Measurements from ENCODE around the gene SDC3. TPM values are rescaled to one million over a fixed set of nuclear protein-coding genes. Genes with fewer than 3 reads are reported as not detected.

Gene SDC3
- total and polyA plus RNA-seq, 2 of the 8 experiments (the other 6 are each of a cell fraction or from before 2014, with no cell fraction given) = 7.0 to 27.0 TPM

GRCh38 chr1:30905916-30906620, 2.5 kb downstream of the SDC3 start:
- Histone ChIP-seq H4K5ac (ENCODE audit: insufficient read length, low read depth, low read length) (no peak overlapping the region), H2AK5ac (ENCODE audit: low read depth, low read length) (0 out of 2 replicates have a peak overlapping the region, but pooled peaks have one; percentile 83), H3K9me3 (ENCODE audit: insufficient read depth in 2 of 2, low read depth in 1 of 2, low read length in 1 of 2) (no peaks in the 10 kb centered on the region), H3K36me3 (ENCODE audit: control insufficient read depth in 2 of 4, insufficient read depth in 4 of 4, low read length in 3 of 4) (no peaks in the 10 kb centered on the region), H3K4ac (replicated peaks; ENCODE audit: insufficient read length, low read depth, low read length) (no peak overlapping the region), H2BK15ac (ENCODE audit: low read length) (no peak overlapping the region), H3K14ac (ENCODE audit: insufficient read length) (no peak overlapping the region), H2BK5ac (ENCODE audit: low read depth, low read length) (0 out of 2 replicates have a peak overlapping the region, but pooled peaks have one; percentile 32), H3K79me1 (ENCODE audit: low read depth, low read length) (peaks cover 7% of the 10 kb centered on the region), H3K27me3 (replicated peaks in 1 of 4; ENCODE audit: control insufficient read depth in 3 of 4, extremely low read depth in 1 of 4, insufficient read depth in 3 of 4, low read length in 3 of 4) (peaks cover 0 to 20% (median 12%) of the 10 kb centered on the region in 4 experiments; a peak in 4 of 7 replicates), H4K91ac (replicated peaks; ENCODE audit: insufficient read length, low read length) (no peak overlapping the region), H2BK12ac (ENCODE audit: low read depth, low read length) (peak overlapping the region; percentile 39; the same call in 1 of the 2 replicates), H2AFZ (ENCODE audit: low read length) (no peak overlapping the region), H3K23ac (ENCODE audit: insufficient read length) (no peak overlapping the region), H3K4me1 (replicated peaks in 1 of 4; ENCODE audit: control insufficient read depth in 3 of 4, insufficient read depth in 4 of 4, low read length in 3 of 4) (peaks cover 7 to 41% (median 25%) of the 10 kb centered on the region in 4 experiments), H2BK20ac (ENCODE audit: low read length) (no peak overlapping the region), H3K9ac (replicated peaks in 1 of 4; ENCODE audit: extremely low read depth in 1 of 4, low read depth in 3 of 4, low read length in 3 of 4) (no peak overlapping the region), H3K23me2 (ENCODE audit: low read depth, low read length) (peaks cover 7% of the 10 kb centered on the region; the same call in 1 of the 2 replicates), H2BK120ac (replicated peaks; ENCODE audit: low read depth, low read length) (no peak overlapping the region), H3K4me2 (ENCODE audit: insufficient read depth in 1 of 2, low read depth in 2 of 2, low read length in 2 of 2) (no peak overlapping the region), H3K27ac (ENCODE audit: low read depth, low read length) (no peak overlapping the region), H4K8ac (ENCODE audit: extremely low read depth, insufficient read depth, low read length) (no peak overlapping the region), H3K18ac (ENCODE audit: extremely low read depth, low read length) (no peak overlapping the region; the same call in 1 of the 2 replicates), H4K20me1 (replicated peaks in 1 of 2; ENCODE audit: control insufficient read depth in 1 of 2, insufficient read depth in 2 of 2, low read length in 2 of 2) (peaks cover 13 to 18% of the 10 kb centered on the region in 2 experiments), H3K79me2 (ENCODE audit: control insufficient read depth in 1 of 2, insufficient read depth in 2 of 2, low read length in 2 of 2) (peaks cover 0 to 5% of the 10 kb centered on the region in 2 experiments; a peak in 1 of 4 replicates), H3K4me3 (ENCODE audit: extremely low read depth in 1 of 4, insufficient read depth in 2 of 4, low read depth in 3 of 4, low read length in 4 of 4) (no peak overlapping the region), H3K56ac (replicated peaks; ENCODE audit: insufficient read length, low read depth, low read length) (no peak overlapping the region)
- no peak for FAIRE-seq
- DNase-seq (ENCODE audit: low read depth in 1 of 2, low spot score in 2 of 2) = no peak
- POLR2A ChIA-PET (ENCODE audit: partially characterized antibody) = interaction anchor here (1.3 to 4.4 kb wide), 4 partner anchors 14 to 103 kb away, joined by 3 to 30 read pairs (median 4); no protein-coding TSS in a partner anchor
- 75% methylated on average over 8 of the region's 9 CpGs; no CpG with 5 or more reads in 1 of the 2 experiments for WGBS, 2 experiments (ENCODE audit: extremely low coverage in 1 of 2, insufficient coverage in 1 of 2, insufficient read length in 1 of 2, insufficient replicate concordance in 2 of 2, low coverage in 1 of 2, low lambda C conversion rate in 2 of 2, missing lambda C conversion rate in 1 of 2)
- CTCF ChIA-PET (ENCODE audit: partially characterized antibody) = interaction anchor here (0.6 to 13.1 kb wide), 15 partner anchors 10 to 187 kb away, joined by 3 to 164 read pairs (median 4); no protein-coding TSS in a partner anchor
- TF ChIP-seq SRF (IDR thresholded peaks at IDR 0.05; ENCODE audit: low read depth, low read length) = no peak
- TF ChIP-seq MAX (IDR thresholded peaks at IDR 0.05) = no peak
- no peak for TF ChIP-seq TCF12 (IDR thresholded peaks at IDR 0.05; ENCODE audit: low read depth, low read length)
- TF ChIP-seq RNF2 (IDR thresholded peaks at IDR 0.05; ENCODE audit: borderline replicate concordance, low read depth, low read length, missing control alignments, poor library complexity, severe bottlenecking) = no peak
- TF ChIP-seq POU5F1 (IDR thresholded peaks at IDR 0.05; ENCODE audit: low read depth, low read length) = no peak
- TF ChIP-seq SIN3A (conservative IDR thresholded peaks at IDR 0.05 in 1 of 2, IDR thresholded peaks at IDR 0.05 in 1 of 2; ENCODE audit: low read depth in 1 of 2, low read length in 2 of 2) = no peak
- TF ChIP-seq GTF2F1 (IDR thresholded peaks at IDR 0.05; ENCODE audit: borderline replicate concordance, low read depth, low read length) = no peak
- TF ChIP-seq BACH1 (IDR thresholded peaks at IDR 0.05; ENCODE audit: low read length) = no peak
- no peak for TF ChIP-seq HDAC2 (IDR thresholded peaks at IDR 0.05; ENCODE audit: borderline replicate concordance in 1 of 2, low read depth in 2 of 2, low read length in 2 of 2)
- TF ChIP-seq ZNF274 (IDR thresholded peaks at IDR 0.05; ENCODE audit: borderline replicate concordance, extremely low read depth, low read length) = no peak
